Measurements from ENCODE around the gene FAM32A. TPM values are rescaled to one million over a fixed set of nuclear protein-coding genes. Genes with fewer than 3 reads are reported as not detected.

The FAM32A gene
- polyA plus RNA-seq, 3 donors: 127 to 130 (median 129) TPM

Other genes with a start within 250 kb of the FAM32A start
- gene OR10H4, start 236.4 kb upstream of the FAM32A start, polyA plus RNA-seq (ENCODE audit: insufficient read length in 3 of 3): not detected
- gene TPM4, start 108.9 kb upstream of the FAM32A start, polyA plus RNA-seq (ENCODE audit: insufficient read length in 3 of 3): 100 to 1,000 TPM; 515 to 565 (median 554) TPM
- 100 to 1,000 TPM; 101 to 107 (median 105) TPM for gene RAB8A, start 73.5 kb upstream of the FAM32A start, polyA plus RNA-seq (ENCODE audit: insufficient read length in 3 of 3)
- gene HSH2D, start 41.7 kb upstream of the FAM32A start, polyA plus RNA-seq (ENCODE audit: insufficient read length in 3 of 3): under 1 TPM; 0.19 to 0.35 (median 0.28) TPM
- gene CIB3, start 11.9 kb upstream of the FAM32A start, polyA plus RNA-seq (ENCODE audit: insufficient read length in 3 of 3): not detected
- 10 to 100 TPM; 55.2 to 67.8 (median 57.7) TPM for gene AP1M1, start 12.5 kb downstream of the FAM32A start, polyA plus RNA-seq (ENCODE audit: insufficient read length in 3 of 3)
- 10 to 100 TPM; 17.5 to 22.4 (median 20.1) TPM for gene KLF2, start 139.4 kb downstream of the FAM32A start, polyA plus RNA-seq (ENCODE audit: insufficient read length in 3 of 3)

Measured in right renal cortex interstitium (tissue), 3 donors.